ENCODE measurements around the gene STAP2.

- TF ChIP-seq POLR2AphosphoS5 (IDR thresholded peaks at IDR 0.05; ENCODE audit: borderline replicate concordance, low read depth, low read length) (no peak), FOXP2 (optimal IDR thresholded peaks at IDR 0.05; ENCODE audit: control extremely low read depth, extremely low read length, insufficient read depth) (no peak)
These were observed 40.3 kb upstream of the STAP2 start for GRCh38 chr19:4378886-4379285.
